Activated CD8-positive, alpha-beta memory T cell treated with anti-CD3 and anti-CD28 coated beads, Interleukin-2, amount 10 ng/mL, durations not matched to agents 7 days and 5 days (primary cell): ENCODE results near the gene ARID1B. TPM values are rescaled to one million over a fixed set of nuclear protein-coding genes. Genes with fewer than 3 reads are reported as not detected.

Source experiments
- ATAC-seq: fragments of 150-1000 bp; cut with Tn5 transposase; one replicate; pipeline ENCODE4 v1.10.0; 2021; ENCODE audit warnings: moderate library complexity
- CTCF ChIA-PET: fragments of 350-600 bp; sonication (Branson Sonifier 250); formaldehyde crosslinking; loops from one replicate; lab custom pipeline; 2021; ENCODE audit warnings: antibody characterized with exemption; lab: Charles Lee
- DNase-seq: peaks from one replicate; pipeline ENCODE4 v3.0.0-alpha.2; 2020
- H3K27ac Mint-ChIP-seq: one replicate; pipeline ENCODE4 v1.8.0; 2021; ENCODE audit warnings: mild to moderate bottlenecking, mixed read lengths
- H3K27me3 Mint-ChIP-seq: one replicate; pipeline ENCODE4 v1.8.0; 2021; ENCODE audit warnings: mixed read lengths
- H3K36me3 Mint-ChIP-seq: one replicate; pipeline ENCODE4 v1.8.0; 2021; ENCODE audit warnings: mild to moderate bottlenecking, mixed read lengths
- H3K4me1 Mint-ChIP-seq: one replicate; pipeline ENCODE4 v1.8.0; 2021; ENCODE audit warnings: mixed read lengths
- H3K4me3 Mint-ChIP-seq: one replicate; pipeline ENCODE4 v1.8.0; 2021; ENCODE audit warnings: mild to moderate bottlenecking, moderate library complexity, mixed read lengths
- H3K9me3 Mint-ChIP-seq: one replicate; pipeline ENCODE4 v1.8.0; 2022; ENCODE audit warnings: low read depth, mixed read lengths
- total RNA-seq, 2 experiments: library from RNA; stranded (reverse); gene quantifications; one replicate each; pipeline ENCODE4 v1.2.3, GENCODE V29; 2021

The ARID1B gene
- total RNA-seq, 2 experiments from 2014 or later, result 59.5 to 81.5 TPM

DNA sequence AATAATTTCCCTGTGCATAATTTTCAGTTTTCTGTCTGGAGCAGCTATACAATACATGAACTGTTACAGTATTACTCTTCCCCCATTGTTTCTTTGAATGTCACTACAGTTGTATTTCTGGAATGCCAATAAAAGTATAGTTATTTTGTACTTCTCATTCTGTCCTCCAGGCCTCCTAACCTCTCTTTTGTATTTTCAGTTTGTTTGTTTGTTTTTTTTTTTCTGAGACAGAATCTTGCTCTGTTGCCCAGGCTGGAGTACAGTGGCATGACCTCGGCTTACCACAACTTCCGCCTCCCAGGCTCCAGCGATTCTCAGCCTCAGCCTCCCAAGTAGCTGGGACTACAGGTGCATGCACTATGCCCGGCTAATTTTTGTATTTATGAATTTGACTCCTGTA, 16.8 kb upstream of the ARID1B start:
- Mint-ChIP-seq H3K27ac (no peak overlapping the region), H3K4me3 (no peak overlapping the region), H3K9me3 (no peaks in the 10 kb centered on the region), H3K36me3 (no peaks in the 10 kb centered on the region), H3K4me1 (no peaks in the 10 kb centered on the region), H3K27me3 (peaks cover 7% of the 10 kb centered on the region)
- CTCF ChIA-PET, result no interaction called here
- DNase-seq, result no peak
- no peak for ATAC-seq

DNA sequence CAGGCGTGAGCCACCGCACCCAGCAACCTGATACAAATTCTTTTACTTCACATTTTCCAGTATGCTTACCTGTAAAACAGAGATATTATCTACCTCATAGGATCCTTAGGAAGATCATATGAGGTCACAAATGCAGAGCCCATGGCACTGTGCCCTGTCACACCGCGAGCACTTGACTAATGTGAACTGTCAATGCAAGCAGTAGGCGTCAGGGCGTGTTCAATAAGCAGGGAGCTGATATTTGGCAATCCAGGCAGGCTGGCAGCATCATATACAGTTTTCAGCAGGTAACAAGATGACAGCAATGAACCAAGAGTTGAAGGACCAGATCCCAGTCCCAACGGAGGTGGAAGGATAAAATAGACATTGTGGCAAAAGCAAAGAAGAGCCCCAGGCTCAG, 14.6 kb upstream of the ARID1B start:
- Mint-ChIP-seq H3K27ac (no peak overlapping the region), H3K27me3 (peaks cover 4% of the 10 kb centered on the region), H3K9me3 (no peaks in the 10 kb centered on the region), H3K4me1 (peaks cover 1% of the 10 kb centered on the region), H3K36me3 (no peaks in the 10 kb centered on the region), H3K4me3 (no peak overlapping the region)
- DNase-seq, result no peak
- CTCF ChIA-PET, result no interaction called here
- ATAC-seq, result no peak

DNA sequence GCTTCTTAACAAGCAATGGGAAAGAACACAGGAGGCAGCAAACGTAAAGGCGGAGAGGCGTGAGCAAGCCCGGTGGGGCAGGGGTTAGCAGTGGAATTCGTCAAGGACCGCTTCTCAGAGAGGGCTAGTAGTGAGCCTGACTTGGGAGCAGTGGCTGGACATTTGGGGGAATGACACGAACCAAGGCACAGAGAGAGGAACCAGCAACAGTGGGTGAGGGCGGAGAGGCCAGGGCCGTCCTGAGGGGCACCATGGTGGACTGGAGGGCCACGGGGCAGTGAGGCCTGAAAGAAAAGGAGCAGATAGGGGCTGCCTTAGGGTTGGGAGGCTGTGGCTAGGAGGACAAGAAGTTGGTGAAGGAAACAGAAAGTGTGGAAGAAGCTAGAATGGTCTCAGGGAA, 12.1 kb upstream of the ARID1B start:
- no peaks in the 10 kb centered on the region for H3K36me3 Mint-ChIP-seq
- CTCF ChIA-PET, result no interaction called here
- ATAC-seq, result no peak
- H3K27me3 Mint-ChIP-seq, result no peaks in the 10 kb centered on the region
- H3K9me3 Mint-ChIP-seq, result no peaks in the 10 kb centered on the region
- H3K4me1 Mint-ChIP-seq, result peaks cover 3% of the 10 kb centered on the region
- H3K4me3 Mint-ChIP-seq, result no peak overlapping the region
- no peak overlapping the region for H3K27ac Mint-ChIP-seq
- no peak for DNase-seq

DNA sequence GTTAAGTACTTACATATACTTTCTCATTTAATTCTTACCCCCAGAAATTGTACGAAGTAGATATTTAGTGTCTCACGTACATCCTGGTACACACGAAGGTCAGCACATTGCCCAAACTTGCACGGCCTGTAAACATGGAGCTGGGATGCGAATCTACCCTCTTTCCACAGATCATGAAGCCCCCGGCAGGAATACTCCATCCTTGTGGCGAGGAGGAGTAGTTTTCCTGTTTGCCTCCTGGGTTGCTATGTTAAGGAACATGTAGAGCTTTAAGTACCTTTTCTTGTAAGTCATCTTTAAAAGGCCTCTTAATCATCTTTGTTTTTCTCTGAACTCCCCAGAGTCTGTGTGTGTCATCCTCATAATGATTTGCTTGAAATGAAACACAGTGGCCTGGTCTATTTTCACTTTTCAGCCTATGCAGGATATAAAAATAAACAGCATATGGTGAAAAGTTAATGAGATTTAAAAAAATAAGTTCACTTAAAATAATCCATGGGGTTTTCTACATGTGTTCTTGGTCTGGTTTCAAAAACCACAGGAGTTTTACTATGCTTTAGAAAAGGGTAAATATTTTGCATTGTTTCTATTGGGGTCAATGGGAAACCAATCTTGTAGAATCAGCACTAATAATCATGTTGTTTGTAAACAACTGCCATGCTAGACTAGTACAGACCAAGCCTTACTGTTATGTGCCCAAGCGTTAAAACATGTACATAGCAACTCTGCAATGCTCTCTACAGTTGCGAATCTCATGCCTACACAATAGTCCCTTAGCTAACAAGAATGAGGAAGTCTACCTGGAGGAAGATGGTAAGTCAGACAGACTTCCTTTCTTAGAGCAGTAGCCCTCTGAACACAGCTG, 9.3 kb upstream of the ARID1B start:
- no peak overlapping the region for H3K27ac Mint-ChIP-seq
- no peaks in the 10 kb centered on the region for H3K27me3 Mint-ChIP-seq
- no peak overlapping the region for H3K4me3 Mint-ChIP-seq
- CTCF ChIA-PET, result no interaction called here
- H3K4me1 Mint-ChIP-seq, result peaks cover 3% of the 10 kb centered on the region
- no peaks in the 10 kb centered on the region for H3K9me3 Mint-ChIP-seq
- no peak for ATAC-seq
- H3K36me3 Mint-ChIP-seq, result no peaks in the 10 kb centered on the region
- DNase-seq, result no peak

DNA sequence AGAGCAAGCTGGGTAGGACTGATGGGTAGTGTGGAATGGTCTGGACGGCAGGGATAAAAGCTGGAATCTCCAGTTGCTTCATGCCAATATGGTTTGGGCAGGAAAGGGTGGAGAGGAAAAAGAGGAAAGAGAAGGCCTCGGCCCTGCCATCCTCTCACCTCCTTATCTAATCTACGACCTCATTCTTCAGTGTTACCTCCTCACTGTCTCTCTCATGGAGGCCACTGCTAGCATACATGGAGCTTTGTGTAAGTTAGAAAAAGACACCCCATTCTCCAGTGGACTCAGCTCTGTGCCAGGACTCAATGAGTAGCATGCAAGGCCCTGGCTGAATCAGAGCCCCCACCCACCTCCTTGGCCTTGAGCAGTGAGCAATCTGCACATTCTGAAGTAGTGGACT, 6.1 kb upstream of the ARID1B start:
- Mint-ChIP-seq H3K27me3 (no peaks in the 10 kb centered on the region), H3K36me3 (no peaks in the 10 kb centered on the region), H3K4me1 (peaks cover 14% of the 10 kb centered on the region), H3K4me3 (no peak overlapping the region), H3K9me3 (no peaks in the 10 kb centered on the region), H3K27ac (no peak overlapping the region)
- DNase-seq (no peak), ATAC-seq (no peak)
- CTCF ChIA-PET, result no interaction called here

DNA sequence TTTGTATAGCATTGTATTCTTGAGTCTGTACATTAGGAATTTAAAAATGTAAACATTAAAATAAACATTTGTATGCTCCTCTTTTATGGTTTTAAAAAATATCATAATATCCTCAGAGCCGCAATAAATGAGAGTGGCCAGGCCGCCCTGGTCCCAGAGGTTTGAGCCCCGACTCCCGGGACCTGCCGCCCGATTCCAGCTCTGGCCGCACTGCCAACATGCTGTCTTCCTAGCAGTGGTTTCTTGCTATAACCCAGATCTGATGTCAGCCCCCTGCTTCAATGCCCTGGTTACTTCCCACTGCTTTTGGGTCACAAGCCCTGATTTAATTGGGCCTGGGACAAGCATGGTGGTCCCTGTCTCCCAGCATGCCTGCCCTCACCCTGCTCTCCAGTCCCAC, 5.4 kb upstream of the ARID1B start:
- Mint-ChIP-seq H3K27me3 (no peaks in the 10 kb centered on the region), H3K4me1 (peaks cover 20% of the 10 kb centered on the region), H3K27ac (no peak overlapping the region), H3K9me3 (no peaks in the 10 kb centered on the region), H3K36me3 (no peaks in the 10 kb centered on the region), H3K4me3 (no peak overlapping the region)
- DNase-seq (no peak), ATAC-seq (no peak)
- CTCF ChIA-PET, result no interaction called here

DNA sequence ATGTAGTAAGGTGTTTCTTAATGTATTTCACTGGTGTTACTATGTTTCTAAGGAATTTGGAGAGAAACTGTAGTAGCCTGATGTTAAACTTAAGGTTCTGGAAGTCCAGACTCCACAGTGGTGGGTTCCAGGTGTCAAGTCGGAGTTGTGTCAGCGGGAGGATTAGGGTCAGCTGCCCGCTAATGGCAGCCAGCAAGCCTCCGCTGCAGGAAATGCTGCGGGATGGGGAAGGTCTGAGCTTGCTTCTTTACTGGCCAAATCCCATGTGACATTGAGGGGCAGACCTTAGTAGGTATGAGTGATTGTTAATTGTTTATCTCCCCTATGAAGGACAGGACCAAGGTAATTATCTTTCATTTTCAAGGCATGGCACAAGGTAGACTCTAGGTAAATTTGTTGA, 3.7 kb upstream of the ARID1B start:
- H3K27ac Mint-ChIP-seq, result no peak overlapping the region
- CTCF ChIA-PET, result no interaction called here
- no peak overlapping the region for H3K4me3 Mint-ChIP-seq
- peaks cover 18% of the 10 kb centered on the region for H3K4me1 Mint-ChIP-seq
- H3K9me3 Mint-ChIP-seq, result no peaks in the 10 kb centered on the region
- no peak for DNase-seq
- peaks cover 2% of the 10 kb centered on the region for H3K36me3 Mint-ChIP-seq
- H3K27me3 Mint-ChIP-seq, result no peaks in the 10 kb centered on the region
- ATAC-seq, result no peak

DNA sequence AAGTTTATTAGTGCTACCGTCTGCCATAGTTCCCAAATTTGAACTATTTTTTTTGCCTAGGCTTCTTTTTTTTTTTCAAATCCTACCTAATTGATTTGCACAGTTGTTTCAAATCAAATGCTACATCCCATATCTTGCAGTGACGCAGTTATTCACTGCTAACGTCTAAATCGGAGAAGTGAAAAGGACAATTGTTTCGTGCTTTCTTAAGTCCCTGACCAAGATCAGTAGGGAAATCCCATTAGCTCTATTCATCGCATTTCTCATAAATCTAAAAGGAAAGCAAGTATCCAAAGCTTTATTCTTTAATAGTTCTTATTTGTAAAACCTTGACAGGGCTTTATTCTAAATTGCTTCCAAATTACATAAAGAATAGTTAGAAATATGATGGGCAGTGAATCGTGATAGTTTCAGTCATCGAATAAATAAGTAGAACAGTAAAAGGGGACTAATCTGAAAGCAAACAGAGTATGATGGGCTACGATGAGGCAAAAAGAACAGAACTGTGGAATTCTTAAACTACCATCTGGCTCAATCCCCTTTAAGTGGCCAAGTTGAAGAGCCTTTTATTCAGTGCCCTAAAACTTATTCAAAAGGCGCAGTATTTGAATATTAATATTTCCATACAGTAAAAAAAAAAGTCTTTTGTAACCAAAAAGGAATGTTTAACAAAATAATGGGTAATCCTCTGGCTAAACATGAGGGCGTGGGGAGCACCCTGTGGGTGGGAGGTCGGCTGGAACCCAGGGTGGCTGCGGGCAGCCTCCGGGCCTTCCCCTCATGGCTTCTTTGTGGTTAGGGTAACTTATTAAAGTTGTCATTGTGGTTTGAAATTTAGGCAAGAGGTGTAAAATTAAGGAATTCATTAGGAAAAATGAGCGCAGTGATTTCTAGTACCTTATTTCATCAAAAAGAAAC, 3.0 kb upstream of the ARID1B start:
- Mint-ChIP-seq H3K4me1 (peaks cover 18% of the 10 kb centered on the region), H3K27me3 (no peaks in the 10 kb centered on the region), H3K36me3 (peaks cover 2% of the 10 kb centered on the region), H3K4me3 (no peak overlapping the region), H3K9me3 (no peaks in the 10 kb centered on the region), H3K27ac (no peak overlapping the region)
- ATAC-seq, result no peak
- CTCF ChIA-PET, result no interaction called here
- DNase-seq, result no peak

DNA sequence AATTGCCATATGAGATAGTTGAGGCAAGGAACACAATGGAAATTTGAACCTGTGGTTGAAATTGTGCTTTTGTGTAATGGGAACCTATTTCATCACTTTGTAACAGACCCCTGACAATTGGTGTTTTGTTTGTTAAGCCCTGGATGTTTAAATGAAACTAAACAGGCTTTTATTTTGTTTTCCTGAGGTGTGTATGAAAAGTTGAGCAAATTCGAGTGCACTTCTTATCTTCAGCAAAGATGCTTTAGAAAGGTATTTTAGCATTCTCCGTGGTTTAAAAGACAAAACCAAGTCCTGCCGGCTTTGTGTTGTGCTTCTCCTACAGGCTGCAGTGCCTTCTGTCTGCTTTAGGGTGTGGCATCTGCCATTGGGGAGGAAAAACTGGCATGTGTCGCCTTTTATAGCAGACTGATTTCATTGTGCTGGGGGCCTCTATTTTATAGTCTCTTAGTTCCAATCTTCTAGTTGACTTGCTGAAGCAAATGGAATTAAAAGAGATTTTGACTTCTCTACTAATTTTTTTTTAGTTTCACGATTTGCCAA, 2.2 kb upstream of the ARID1B start:
- CTCF ChIA-PET, result no interaction called here
- Mint-ChIP-seq H3K36me3 (peaks cover 2% of the 10 kb centered on the region), H3K4me3 (no peak overlapping the region), H3K9me3 (no peaks in the 10 kb centered on the region), H3K27me3 (no peaks in the 10 kb centered on the region), H3K4me1 (peaks cover 18% of the 10 kb centered on the region), H3K27ac (no peak overlapping the region)
- DNase-seq (no peak), ATAC-seq (no peak)

DNA sequence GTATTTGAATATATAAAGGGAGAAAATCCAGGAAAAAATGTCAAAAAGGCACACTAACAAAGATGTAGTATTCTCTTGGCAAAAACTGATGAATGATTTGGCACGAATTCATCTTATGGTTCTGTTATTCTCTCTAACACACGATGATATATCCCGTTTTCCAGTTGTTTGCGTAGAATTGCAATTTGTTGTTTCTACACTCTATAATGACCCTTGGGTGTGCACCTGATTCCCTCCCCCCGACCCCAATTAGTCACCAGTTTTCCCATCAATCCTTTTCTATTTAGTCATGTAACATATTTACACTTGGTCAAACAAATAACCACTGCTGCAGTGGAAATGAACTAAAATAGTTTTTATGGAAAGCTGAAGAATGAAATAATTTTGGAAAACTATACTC, 1.5 kb upstream of the ARID1B start:
- DNase-seq, result no peak

DNA sequence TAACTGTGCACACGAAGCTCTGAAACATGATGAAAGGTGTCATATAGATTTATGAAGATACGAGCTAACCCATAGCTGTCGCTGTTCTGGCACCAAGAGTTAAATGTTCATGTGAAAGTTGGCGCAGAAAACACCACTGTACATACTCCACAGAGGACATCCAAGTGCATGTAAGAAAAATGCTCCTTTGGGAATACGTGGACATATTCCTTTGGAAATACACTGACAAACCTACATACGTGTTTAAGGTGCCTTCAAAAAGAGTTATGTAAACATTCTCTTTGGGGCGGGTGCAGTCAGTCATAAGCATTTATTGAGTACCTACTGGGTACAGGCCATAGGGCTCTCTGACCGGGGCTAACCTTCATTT, 723 bp upstream of the ARID1B start:
- peak overlapping the region; percentile 91 for H3K4me3 Mint-ChIP-seq
- H3K36me3 Mint-ChIP-seq, result peaks cover 4% of the 10 kb centered on the region
- no peak for ATAC-seq
- H3K27me3 Mint-ChIP-seq, result no peaks in the 10 kb centered on the region
- H3K9me3 Mint-ChIP-seq, result no peaks in the 10 kb centered on the region
- peak overlapping the region; percentile 94 for H3K27ac Mint-ChIP-seq
- DNase-seq, result peak; percentile 49
- H3K4me1 Mint-ChIP-seq, result peaks cover 22% of the 10 kb centered on the region
- CTCF ChIA-PET, result interaction anchor here (0.6 to 1.9 kb wide), 7 partner anchors 21 to 269 kb away, joined by 3 to 9 read pairs (median 3); no protein-coding TSS in a partner anchor

More for the DNA sequence above, 1.5 kb upstream of the ARID1B start:
- H3K27ac Mint-ChIP-seq, result no peak overlapping the region
- CTCF ChIA-PET, result interaction anchor here (0.8 to 1.9 kb wide), 5 partner anchors 21 to 270 kb away, joined by 3 to 9 read pairs (median 3); no protein-coding TSS in a partner anchor
- H3K4me3 Mint-ChIP-seq, result no peak overlapping the region
- ATAC-seq, result no peak
- peaks cover 18% of the 10 kb centered on the region for H3K4me1 Mint-ChIP-seq
- no peaks in the 10 kb centered on the region for H3K27me3 Mint-ChIP-seq
- H3K36me3 Mint-ChIP-seq, result peaks cover 4% of the 10 kb centered on the region
- no peaks in the 10 kb centered on the region for H3K9me3 Mint-ChIP-seq

DNA sequence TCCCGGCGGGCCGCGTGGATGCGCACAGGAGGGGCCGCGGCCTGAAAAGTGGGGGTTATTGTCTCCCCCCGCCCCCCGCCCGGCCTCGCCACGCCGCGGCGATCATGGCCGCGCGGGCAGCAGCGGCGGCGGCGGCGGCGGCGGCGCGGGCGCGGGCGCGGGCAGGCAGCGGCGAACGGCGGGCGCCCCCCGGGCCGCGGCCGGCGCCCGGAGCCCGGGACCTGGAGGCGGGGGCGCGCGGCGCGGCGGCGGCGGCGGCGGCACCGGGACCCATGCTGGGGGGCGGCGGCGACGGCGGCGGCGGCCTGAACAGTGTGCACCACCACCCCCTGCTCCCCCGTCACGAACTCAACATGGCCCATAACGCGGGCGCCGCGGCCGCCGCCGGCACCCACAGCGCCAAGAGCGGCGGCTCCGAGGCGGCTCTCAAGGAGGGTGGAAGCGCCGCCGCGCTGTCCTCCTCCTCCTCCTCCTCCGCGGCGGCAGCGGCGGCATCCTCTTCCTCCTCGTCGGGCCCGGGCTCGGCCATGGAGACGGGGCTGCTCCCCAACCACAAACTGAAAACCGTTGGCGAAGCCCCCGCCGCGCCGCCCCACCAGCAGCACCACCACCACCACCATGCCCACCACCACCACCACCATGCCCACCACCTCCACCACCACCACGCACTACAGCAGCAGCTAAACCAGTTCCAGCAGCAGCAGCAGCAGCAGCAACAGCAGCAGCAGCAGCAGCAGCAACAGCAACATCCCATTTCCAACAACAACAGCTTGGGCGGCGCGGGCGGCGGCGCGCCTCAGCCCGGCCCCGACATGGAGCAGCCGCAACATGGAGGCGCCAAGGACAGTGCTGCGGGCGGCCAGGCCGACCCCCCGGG, 637 bp downstream of the ARID1B start:
- peak; percentile 71 for DNase-seq
- peak overlapping the region; percentile 94 for H3K27ac Mint-ChIP-seq
- CTCF ChIA-PET, result interaction anchor here (0.6 to 1.9 kb wide), 2 partner anchors 91 to 94 kb away, joined by 5 to 9 read pairs; no protein-coding TSS in a partner anchor
- no peaks in the 10 kb centered on the region for H3K27me3 Mint-ChIP-seq
- peaks cover 28% of the 10 kb centered on the region for H3K4me1 Mint-ChIP-seq
- peaks cover 4% of the 10 kb centered on the region for H3K36me3 Mint-ChIP-seq
- H3K9me3 Mint-ChIP-seq, result no peaks in the 10 kb centered on the region
- ATAC-seq, result peak; percentile 29
- H3K4me3 Mint-ChIP-seq, result peak overlapping the region; percentile 91
